Adrenal gland (tissue), 12 donors: ENCODE data around the gene ADGRA1. TPM values are rescaled to one million over a fixed set of nuclear protein-coding genes. Genes with fewer than 3 reads are reported as not detected.
A peak's percentile ranks its signal among the peaks of the same experiment; 100 is the strongest.

Experiments used
- DNase-seq, 7 donors: peaks; one replicate each; pipeline ENCODE4 v3.0.0-alpha.2; 2019 to 2020
- H3K27ac ChIP-seq, 5 donors: fragments of 200-600 bp; sonication (generic) in 4 of 5; 1 replicate in 3 of 5; 2 replicates in 2 of 5; pipeline versions ENCODE4 v1.5.1 to v1.8.0; 2016 to 2020; ENCODE audit warnings: mild to moderate bottlenecking in 1 of 5
- H3K27me3 ChIP-seq: fragments of 200-600 bp; 2 replicates; pipeline ENCODE4 v1.8.0; 2021
- H3K36me3 ChIP-seq, 2 donors: fragments of 200-600 bp; replicated peaks in 1 of 2; 1 replicate in 1 of 2; 2 replicates in 1 of 2; pipeline versions ENCODE4 v1.5.1 to v1.8.0; 2018 to 2022
- H3K4me1 ChIP-seq, 2 donors: fragments of 200-600 bp; replicated peaks in 1 of 2; 1 replicate in 1 of 2; 2 replicates in 1 of 2; pipeline versions ENCODE4 v1.5.1 to v1.8.0; 2018 to 2021
- H3K4me3 ChIP-seq, 4 donors: fragments of 200-600 bp; sonication (generic) in 3 of 4; one replicate each; pipeline ENCODE4 v1.5.1; 2016 to 2018
- H3K9me3 ChIP-seq, 3 donors: fragments of 200-600 bp; sonication (generic) in 1 of 3; replicated peaks in 1 of 3; 1 replicate in 2 of 3; 2 replicates in 1 of 3; pipeline versions ENCODE4 v1.5.1 to v1.8.0; 2016 to 2021
- POLR2A ChIP-seq, 2 donors: fragments of 450-650 bp; IDR thresholded peaks; one replicate each; pipeline ENCODE4 v1.6.1; 2017; ENCODE audit warnings: antibody characterized with exemption in 2 of 2, mild to moderate bottlenecking in 2 of 2, moderate library complexity in 1 of 2
- WGBS, 4 donors: extraction: QIAGEN DNeasy Blood & Tissue Kit in 2 of 4; methylation state at CpG; one replicate each; pipeline versions ENCODE4 v1.1.5 to v1.1.7; 2013 to 2017; 5-methylcytosine and 5-hydroxymethylcytosine counted together
- intact Hi-C, 2 donors: fragments of 100-400 bp; cut with DNase I; formaldehyde crosslinking; loops; one replicate each; pipeline versions ENCODE4 v1.14.1 to v1.15.0; 2022 to 2023
- polyA plus RNA-seq, 3 donors: library from polyadenylated mRNA; stranded (reverse); fragments of 200-250 nt in 2 of 3; fragments of 350-450 nt in 1 of 3; fragmentation: Illumina TruSeq in 1 of 3; extraction: RNeasy Lipid Tissue Mini Kit (QIAGEN cat#74804) in 1 of 3; gene quantifications; one replicate each; pipeline ENCODE4 v1.2.3, GENCODE V29; 2013 to 2014
- total RNA-seq, 9 donors: library from RNA; depleted of rRNA in 4 of 9; stranded (reverse); fragments of >200 nt in 4 of 9; fragments of 120-200 nt in 1 of 9; fragmentation: NEBNext Ultra II Directional in 1 of 9; extraction: Animal tissue kit (Norgen Biotek cat#: 25700) in 1 of 9; gene quantifications; one replicate each; pipeline versions ENCODE4 v1.1.0 to v1.2.4, GENCODE V29; 2013 to 2023
- TF ChIP-seq, protein P1 (sequence below), 6 experiments: fragments of 450-650 bp in 4 of 6; fragments of 200-600 bp in 2 of 6; sonication (generic) in 1 of 6; IDR thresholded peaks; 1 replicate in 5 of 6; 2 replicates in 1 of 6; pipeline versions ENCODE4 v1.5.1 to v1.8.0; 2016 to 2021; ENCODE audit warnings: antibody characterized with exemption in 6 of 6, mild to moderate bottlenecking in 2 of 6, moderate library complexity in 1 of 6
- donor health status: healthy with polysubstance abuse.
- donor health status: Bipolar disorder and iron deficiency.
- donor health status: DM: yes; HTN: yes; CAD: no.
- donor health status: DM: no; HTN: no; CAD: no.
- donor health status: DM: no; HTN: no; CAD: no.
- donor health status: DM: yes; HTN: yes; CAD: no.

The ADGRA1 gene
- total and polyA plus RNA-seq, 12 donors: 0.06 to 8.2 (median 2.7) TPM; not detected in 2

DNA sequence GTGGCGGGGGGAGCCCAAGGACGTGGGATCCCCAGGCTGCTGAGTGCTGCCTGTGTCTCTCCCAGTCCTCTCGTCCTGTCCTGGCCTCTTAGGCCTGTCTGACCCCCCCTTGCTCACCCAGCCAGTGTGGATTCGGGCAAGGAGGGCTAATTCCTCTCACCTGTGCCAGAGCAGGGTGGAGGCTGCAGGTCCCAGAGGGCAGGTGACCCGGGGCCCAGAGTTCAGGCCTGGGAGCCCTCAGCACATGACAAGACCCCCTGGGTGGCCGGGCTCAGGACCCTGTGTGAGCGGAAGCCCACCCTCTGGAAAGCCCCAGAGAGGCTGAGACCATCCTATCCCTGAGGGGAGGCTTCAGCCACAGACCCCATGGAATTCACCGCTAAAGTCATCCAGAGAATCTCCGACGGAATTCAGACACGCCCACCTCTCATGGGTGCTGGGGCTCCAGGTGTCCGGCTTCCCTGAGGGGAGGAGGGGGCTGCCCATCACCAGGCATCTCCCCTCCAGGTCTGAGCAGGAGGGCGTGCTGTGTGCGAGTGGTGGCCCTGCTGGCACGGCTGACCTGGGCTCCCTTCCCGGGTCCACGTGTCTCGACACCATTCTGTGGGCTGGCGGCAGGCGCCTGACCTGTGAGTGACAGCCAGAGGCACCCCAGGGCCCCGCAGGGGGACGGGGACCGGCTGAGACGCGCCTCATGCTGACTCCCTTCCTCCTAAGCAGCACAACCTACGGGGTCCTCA is 77.3 kb downstream of the ADGRA1 start:
- no peaks in the 10 kb centered on the region for H3K36me3 ChIP-seq
- no peaks in the 10 kb centered on the region for H3K9me3 ChIP-seq
- no peaks in the 10 kb centered on the region for H3K27me3 ChIP-seq
- 81 to 90% (median 86%) methylated on average over 5 to 26 of the region's 26 CpGs for WGBS, 4 donors
- H3K27ac ChIP-seq: peak overlapping the region in 2 of 5 donors; percentile 36 to 52
- no peak for TF ChIP-seq POLR2A (IDR thresholded peaks at IDR 0.05)
- TF ChIP-seq, protein P1, sequence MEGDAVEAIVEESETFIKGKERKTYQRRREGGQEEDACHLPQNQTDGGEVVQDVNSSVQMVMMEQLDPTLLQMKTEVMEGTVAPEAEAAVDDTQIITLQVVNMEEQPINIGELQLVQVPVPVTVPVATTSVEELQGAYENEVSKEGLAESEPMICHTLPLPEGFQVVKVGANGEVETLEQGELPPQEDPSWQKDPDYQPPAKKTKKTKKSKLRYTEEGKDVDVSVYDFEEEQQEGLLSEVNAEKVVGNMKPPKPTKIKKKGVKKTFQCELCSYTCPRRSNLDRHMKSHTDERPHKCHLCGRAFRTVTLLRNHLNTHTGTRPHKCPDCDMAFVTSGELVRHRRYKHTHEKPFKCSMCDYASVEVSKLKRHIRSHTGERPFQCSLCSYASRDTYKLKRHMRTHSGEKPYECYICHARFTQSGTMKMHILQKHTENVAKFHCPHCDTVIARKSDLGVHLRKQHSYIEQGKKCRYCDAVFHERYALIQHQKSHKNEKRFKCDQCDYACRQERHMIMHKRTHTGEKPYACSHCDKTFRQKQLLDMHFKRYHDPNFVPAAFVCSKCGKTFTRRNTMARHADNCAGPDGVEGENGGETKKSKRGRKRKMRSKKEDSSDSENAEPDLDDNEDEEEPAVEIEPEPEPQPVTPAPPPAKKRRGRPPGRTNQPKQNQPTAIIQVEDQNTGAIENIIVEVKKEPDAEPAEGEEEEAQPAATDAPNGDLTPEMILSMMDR (IDR thresholded peaks at IDR 0.05): no peak
- DNase-seq: peak in 1 of 7 donors; percentile 24
- intact Hi-C loops: no loop called here
- H3K4me1 ChIP-seq: peaks cover 37 to 44% of the 10 kb centered on the region in 2 donors
- no peak overlapping the region for H3K4me3 ChIP-seq

DNA sequence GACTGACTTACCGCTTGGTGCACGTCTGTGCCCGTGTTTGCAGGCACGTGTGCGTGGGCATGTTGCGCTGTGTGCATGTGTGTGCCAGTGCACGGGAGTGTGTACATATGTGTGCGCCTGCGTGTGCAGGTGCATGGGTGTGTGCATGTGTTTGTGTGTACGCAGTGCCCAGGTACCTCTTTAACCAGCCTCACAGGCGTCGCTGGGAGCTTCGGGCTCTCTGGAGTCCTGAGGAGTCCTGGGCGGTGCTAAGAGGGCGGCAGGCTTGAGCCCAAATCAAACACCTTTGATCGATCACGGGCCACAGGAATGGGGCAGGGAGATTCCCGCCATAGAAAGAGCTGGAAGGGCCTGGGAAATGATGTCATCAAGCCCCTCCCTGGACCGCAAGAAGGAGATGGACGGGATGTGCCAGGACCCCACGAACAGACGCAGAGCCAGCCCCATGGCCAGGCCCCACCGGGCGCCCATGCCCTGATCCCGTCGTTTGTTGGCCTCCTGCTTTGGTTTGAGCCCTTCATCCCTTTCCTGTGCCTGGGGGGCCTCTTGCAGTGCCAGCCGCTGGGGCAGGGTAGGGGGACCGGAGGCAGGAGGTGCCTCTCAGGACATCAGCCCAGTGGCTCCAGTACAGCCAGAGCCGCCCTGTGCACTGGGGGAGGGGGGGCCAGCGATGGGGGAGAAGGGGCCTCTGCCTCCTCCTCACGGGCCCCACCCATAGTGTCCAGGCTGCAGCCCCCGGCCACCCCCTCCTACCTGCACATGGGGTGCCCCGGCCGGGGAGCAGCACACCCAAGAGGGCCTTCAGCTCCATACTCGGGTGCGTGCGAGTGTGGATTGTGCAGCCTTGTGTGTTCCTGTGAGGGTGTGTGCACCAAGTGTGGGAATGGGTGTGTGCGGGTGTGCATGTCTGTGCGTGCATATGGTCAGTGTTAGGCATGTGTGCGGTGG is 78.1 kb downstream of the ADGRA1 start:
- no peaks in the 10 kb centered on the region for H3K27me3 ChIP-seq
- DNase-seq: peak in 1 of 7 donors; percentile 14
- TF ChIP-seq, protein P1 (IDR thresholded peaks at IDR 0.05): no peak
- no peak for TF ChIP-seq POLR2A (IDR thresholded peaks at IDR 0.05)

DNA sequence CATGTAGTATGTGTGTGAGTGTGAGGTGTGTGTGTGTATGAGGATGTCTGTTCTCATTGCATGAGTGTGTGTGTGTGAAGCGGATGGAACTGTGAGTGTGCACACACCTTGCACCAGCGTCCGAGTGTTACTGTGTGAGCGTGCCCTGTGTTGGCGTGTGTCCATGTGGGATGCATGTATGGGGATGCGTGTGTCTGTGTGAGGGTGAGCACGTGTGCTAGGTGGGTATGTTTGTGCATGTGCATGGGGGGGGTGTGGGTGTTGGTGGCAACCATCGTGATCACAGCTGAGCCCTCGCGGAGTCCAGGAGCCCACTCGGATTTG is 78.7 kb downstream of the ADGRA1 start:
- 87 to 93% (median 90%) methylated on average over 11 of the region's 11 CpGs for WGBS, 4 donors
- no peaks in the 10 kb centered on the region for H3K36me3 ChIP-seq
- DNase-seq: no peak
- H3K27me3 ChIP-seq: no peaks in the 10 kb centered on the region
- intact Hi-C loops: no loop called here
- H3K9me3 ChIP-seq: no peaks in the 10 kb centered on the region
- H3K4me3 ChIP-seq: no peak overlapping the region
- TF ChIP-seq, protein P1 (IDR thresholded peaks at IDR 0.05): no peak
- no peak for TF ChIP-seq POLR2A (IDR thresholded peaks at IDR 0.05)
- H3K27ac ChIP-seq: no peak overlapping the region
- peaks cover 27 to 33% of the 10 kb centered on the region in 2 donors for H3K4me1 ChIP-seq

More for the DNA sequence above, 78.1 kb downstream of the ADGRA1 start:
- intact Hi-C loops: no loop called here
- H3K27ac ChIP-seq: no peak overlapping the region
- no peaks in the 10 kb centered on the region for H3K9me3 ChIP-seq
- 90 to 94% (median 93%) methylated on average over 34 to 40 of the region's 40 CpGs for WGBS, 4 donors
- peaks cover 33 to 40% of the 10 kb centered on the region in 2 donors for H3K4me1 ChIP-seq
- H3K36me3 ChIP-seq: no peaks in the 10 kb centered on the region
- no peak overlapping the region for H3K4me3 ChIP-seq
